EH (cell line): ENCODE results near the gene KRTAP10-11.

Experiments used
- DNase-seq: peaks from one replicate; pipeline ENCODE4 v3.0.0-alpha.2; 2015; ENCODE audit warnings: low read depth

KRTAP10-11 gene

DNA sequence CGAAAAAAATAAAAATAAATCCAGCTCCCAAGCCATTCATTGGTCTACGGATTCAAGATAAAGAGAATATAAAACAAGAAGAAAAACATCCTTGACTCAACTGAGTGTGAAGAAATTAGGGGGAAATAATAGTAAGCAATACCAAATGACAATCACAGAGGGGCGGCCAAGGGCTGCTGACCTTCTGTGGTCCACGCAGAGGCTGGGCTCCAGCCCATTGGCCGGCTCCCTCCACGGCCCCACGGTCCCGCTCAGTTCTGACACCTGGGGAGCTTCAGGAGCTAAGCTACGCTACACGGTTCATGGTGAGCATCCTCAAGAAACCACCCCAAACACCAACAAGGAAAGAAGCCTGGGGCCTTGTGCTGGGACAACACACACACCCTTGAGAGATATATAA is 50.4 kb downstream of the KRTAP10-11 start:
- no peak for DNase-seq
